ENCODE measurements around the gene PPP1R13B.
"Not testable (repeated sequence)": the region's sequence is repeated elsewhere in the genome, so short reads cannot be mapped to it uniquely, and the experiment has no call there.

PPP1R13B gene

GRCh38 chr14:103832046-103832445, 15.3 kb downstream of the PPP1R13B start:
- DNase-seq (ENCODE audit: low read depth in 2 of 2): no peak

GRCh38 chr14:103830511-103831270, 16.7 kb downstream of the PPP1R13B start:
- no peak for DNase-seq (ENCODE audit: low read depth in 2 of 2)

- DNase-seq (ENCODE audit: low read depth in 2 of 2): no peak
These were observed 18.9 kb downstream of the PPP1R13B start for GRCh38 chr14:103828315-103828967.

GRCh38 chr14:103825101-103825500, 22.3 kb downstream of the PPP1R13B start:
- no peak for DNase-seq (ENCODE audit: low read depth in 2 of 2)

GRCh38 chr14:103820908-103821307, 26.5 kb downstream of the PPP1R13B start:
- no peak for DNase-seq (ENCODE audit: low read depth in 2 of 2)

- no peak for DNase-seq (ENCODE audit: low read depth in 2 of 2)
These were observed 27.0 kb downstream of the PPP1R13B start for GRCh38 chr14:103820382-103820781.

GRCh38 chr14:103819503-103820307, 27.7 kb downstream of the PPP1R13B start:
- DNase-seq (ENCODE audit: low read depth in 2 of 2): no peak

DNA sequence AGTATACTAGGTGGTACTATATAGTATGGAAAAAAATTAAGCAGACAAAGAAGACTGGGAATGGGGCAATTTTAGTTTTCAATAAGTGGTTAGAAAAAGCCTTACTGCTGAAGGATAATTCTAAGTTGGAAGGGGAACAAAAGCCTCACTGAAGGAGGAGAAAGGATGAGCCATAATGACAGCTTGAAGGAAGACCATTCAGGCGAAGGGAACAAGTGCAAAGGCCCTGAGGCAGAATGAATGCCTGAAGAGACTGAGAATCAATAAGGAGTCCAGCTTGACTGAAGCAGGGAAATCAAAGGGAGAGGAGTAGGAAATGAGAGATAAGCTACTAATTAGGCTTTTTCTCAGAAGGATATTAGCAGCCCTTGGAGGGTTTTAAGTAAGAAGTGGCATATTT, 28.5 kb downstream of the PPP1R13B start:
- DNase-seq (ENCODE audit: low read depth in 2 of 2): no peak

DNA sequence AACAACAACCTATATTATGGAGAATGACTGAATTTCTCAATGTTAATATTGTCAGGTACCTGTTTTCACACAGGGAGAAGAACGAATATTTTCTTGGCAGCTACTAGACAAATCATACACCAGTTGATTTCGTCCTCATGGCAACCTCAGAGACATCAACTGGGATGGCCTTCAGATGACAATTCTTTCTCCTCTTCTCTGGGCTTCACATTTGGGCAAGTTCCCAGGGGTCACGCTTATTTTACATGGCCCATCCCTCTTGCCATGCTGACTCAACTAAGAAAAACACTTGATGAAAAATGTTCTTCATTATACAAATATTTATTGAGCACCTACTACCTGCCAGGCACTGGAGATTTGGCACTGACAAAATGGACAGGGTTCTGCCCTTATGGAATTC, 29.0 kb downstream of the PPP1R13B start:
- no peak for DNase-seq (ENCODE audit: low read depth in 2 of 2)

- DNase-seq (ENCODE audit: low read depth in 2 of 2): no peak
These were observed 29.8 kb downstream of the PPP1R13B start for GRCh38 chr14:103817595-103817994.

DNA sequence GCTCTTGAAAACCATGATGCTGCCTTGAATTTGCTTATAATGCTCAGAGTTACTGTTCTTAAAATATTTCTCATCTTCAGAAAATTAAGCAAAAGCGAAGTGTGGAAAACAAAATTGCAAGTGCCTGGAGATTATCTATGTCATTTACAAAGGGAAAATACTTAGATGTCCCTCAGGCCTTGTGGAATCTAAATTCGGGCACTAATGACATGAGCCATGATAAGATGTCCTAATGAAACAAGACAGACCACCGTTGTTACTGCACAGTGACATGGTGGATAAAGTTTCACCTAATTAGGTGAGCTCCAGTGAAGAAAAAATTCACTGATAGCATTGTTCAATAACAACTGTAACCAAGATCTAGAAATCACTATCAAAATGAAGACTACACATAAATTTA, 30.4 kb downstream of the PPP1R13B start:
- DNase-seq (ENCODE audit: low read depth in 2 of 2): no peak

GRCh38 chr14:103815253-103815652, 32.1 kb downstream of the PPP1R13B start:
- no peak for DNase-seq (ENCODE audit: low read depth in 2 of 2)

DNA sequence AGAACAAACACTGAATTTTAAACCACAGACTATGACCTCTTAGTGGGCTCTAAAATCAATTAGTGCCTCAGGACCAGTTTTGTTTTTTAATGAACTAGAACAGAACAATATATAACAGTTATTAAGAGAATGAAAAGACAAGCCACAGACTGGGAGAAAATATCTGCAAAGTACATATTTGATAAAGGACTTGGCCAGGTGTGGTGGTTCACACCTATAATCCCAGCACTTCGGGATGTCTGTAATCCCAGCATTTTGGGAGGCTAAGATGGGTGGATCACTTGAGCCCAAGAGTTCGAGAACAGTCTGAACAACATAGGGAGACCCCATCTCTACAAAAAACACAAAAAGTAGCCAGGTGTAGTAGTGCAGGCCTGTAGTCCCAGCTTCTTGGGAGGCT, 36.2 kb downstream of the PPP1R13B start:
- no peak for DNase-seq (ENCODE audit: low read depth in 2 of 2)

- DNase-seq (ENCODE audit: low read depth in 2 of 2): peak; percentile 13 to 63
These were observed 38.9 kb downstream of the PPP1R13B start for GRCh38 chr14:103808403-103809001.

DNA sequence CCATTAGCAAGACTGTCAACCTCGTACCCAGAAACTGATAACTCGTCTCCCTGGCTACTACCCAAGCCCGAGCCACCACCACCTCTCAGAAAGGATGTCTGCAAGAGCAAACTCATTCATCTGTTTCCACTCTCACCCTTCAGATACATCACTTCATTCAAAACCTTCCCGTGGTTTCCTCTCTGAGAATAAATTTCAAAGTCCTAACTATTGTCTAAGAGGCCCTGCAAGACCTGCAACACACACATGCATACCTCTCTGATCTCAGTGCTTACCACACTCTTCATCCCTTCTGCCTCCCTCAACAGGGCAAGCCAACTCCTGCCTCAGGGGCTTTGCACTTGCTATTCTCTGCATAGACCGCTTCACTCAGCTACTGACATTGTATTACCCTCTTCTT, 40.6 kb downstream of the PPP1R13B start:
- DNase-seq (ENCODE audit: low read depth in 2 of 2): no peak

- DNase-seq (ENCODE audit: low read depth in 2 of 2): no peak
These were observed 41.7 kb downstream of the PPP1R13B start for GRCh38 chr14:103805708-103806107.

DNA sequence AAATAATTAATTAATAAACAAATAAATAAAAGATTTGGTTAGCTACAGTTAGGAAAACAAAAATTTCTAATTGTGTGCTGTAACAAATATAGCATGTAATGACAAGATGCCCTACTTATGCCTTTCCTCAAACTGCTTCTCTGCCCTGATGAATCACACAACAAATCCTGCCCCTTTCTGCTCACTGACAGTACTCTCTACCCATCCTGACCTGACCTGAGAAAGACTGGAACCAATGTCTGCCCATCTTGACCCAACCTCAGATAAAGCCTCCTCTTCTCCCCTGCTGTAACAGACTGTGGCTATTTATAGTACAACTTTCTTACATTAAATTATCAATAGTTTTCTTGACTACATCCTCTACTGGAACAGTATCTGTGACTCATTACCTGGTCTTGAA, 43.7 kb downstream of the PPP1R13B start:
- DNase-seq (ENCODE audit: low read depth in 2 of 2): no peak

GRCh38 chr14:103802356-103802755, 45.0 kb downstream of the PPP1R13B start:
- DNase-seq (ENCODE audit: low read depth in 2 of 2): no peak

DNA sequence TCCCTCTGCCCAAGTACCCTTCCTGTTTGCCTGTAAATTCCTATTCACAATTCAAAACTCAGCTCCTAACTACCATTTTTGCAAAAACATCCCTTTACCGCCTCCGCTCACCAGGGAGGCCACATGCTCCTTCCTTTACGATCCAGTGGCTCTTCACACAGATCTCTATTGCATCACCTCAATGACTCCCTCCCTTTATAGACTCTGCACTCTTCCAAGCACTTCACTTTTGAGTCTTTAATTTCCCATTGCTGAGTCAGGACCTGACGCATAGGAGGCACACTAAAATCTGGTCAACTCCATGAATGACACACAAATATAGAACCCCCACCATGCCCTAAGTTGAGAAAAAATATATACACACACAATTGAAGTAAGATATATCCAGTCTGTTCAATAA, 45.9 kb downstream of the PPP1R13B start:
- no peak for DNase-seq (ENCODE audit: low read depth in 2 of 2)

GRCh38 chr14:103793192-103793591, 54.2 kb downstream of the PPP1R13B start:
- DNase-seq (ENCODE audit: low read depth in 2 of 2): not testable (repeated sequence)

GRCh38 chr14:103788086-103788485, 59.3 kb downstream of the PPP1R13B start:
- DNase-seq (ENCODE audit: low read depth in 2 of 2): no peak

GRCh38 chr14:103782376-103782775, 65.0 kb downstream of the PPP1R13B start:
- no peak for DNase-seq (ENCODE audit: low read depth in 2 of 2)

All from stimulated activated CD4-positive, alpha-beta T cell treated with anti-CD3 and anti-CD28 coated beads, Interleukin-15, amount 100 ng/mL, for 48 hours (primary cell).